ENCODE results near the gene SLC22A16. TPM values are rescaled to one million over a fixed set of nuclear protein-coding genes. Genes with fewer than 3 reads are reported as not detected.

Gene SLC22A16
- total and polyA plus RNA-seq, 2 donors (not counting 3 experiments of a cell fraction or from before 2014, with no cell fraction given) = not detected

DNA sequence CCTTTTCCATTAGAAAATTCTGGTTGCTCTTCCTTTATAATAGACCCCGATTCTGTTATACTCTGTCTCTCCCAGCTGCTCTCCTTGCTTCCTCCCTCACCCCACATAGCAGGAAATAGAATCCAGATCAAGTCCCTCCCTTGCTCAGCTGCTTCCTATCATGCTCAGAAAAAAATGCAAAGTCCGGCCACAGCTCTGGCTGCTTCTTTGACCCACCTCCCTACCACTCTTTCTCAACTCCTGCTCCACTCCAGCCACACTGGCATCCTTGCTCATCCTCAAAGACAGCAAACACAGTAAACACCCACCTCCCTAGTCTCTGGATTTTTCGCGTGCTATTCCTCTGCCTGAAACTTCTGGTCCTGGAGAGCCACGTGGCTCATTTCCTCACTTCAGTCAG lies 9.1 kb upstream of the SLC22A16 start:
- CTCF ChIA-PET = no interaction called here
- no peak for DNase-seq (ENCODE audit: low read depth, low spot score)

More for the DNA sequence above, 9.1 kb upstream of the SLC22A16 start:
- Histone ChIP-seq H3K4me1 (ENCODE audit: control insufficient read depth, extremely low read depth, insufficient read depth, low read length) (no peaks in the 10 kb centered on the region), H3K27me3 (ENCODE audit: control insufficient read depth in 2 of 2, insufficient read depth in 2 of 2, low read length in 2 of 2) (peaks cover 29 to 46% of the 10 kb centered on the region in 2 experiments), H3K27ac (ENCODE audit: insufficient read depth, low read depth, low read length) (no peak overlapping the region), H3K36me3 (ENCODE audit: control insufficient read depth in 2 of 2, extremely low read depth in 1 of 2, insufficient read depth in 2 of 2, low read length in 2 of 2) (no peaks in the 10 kb centered on the region), H4K20me1 (replicated peaks; ENCODE audit: control insufficient read depth, extremely low read depth, insufficient read depth, low read length) (no peaks in the 10 kb centered on the region), H3K4me3 (replicated peaks in 1 of 3; ENCODE audit: insufficient read depth in 1 of 3, low read depth in 1 of 3, low read length in 3 of 3) (no peak overlapping the region), H2AFZ (ENCODE audit: low read depth, low read length) (no peak overlapping the region), H3K9me3 (replicated peaks; ENCODE audit: control insufficient read depth, insufficient read depth, low read length) (no peaks in the 10 kb centered on the region), H3K9me1 (replicated peaks; ENCODE audit: control insufficient read depth, extremely low read depth, insufficient read depth, low read length) (no peaks in the 10 kb centered on the region), H3K79me2 (ENCODE audit: control insufficient read depth, insufficient read depth, low read length) (no peaks in the 10 kb centered on the region), H3K9ac (replicated peaks; ENCODE audit: extremely low read depth, insufficient read depth, low read length) (no peak overlapping the region), H3K4me2 (ENCODE audit: insufficient read depth, low read length) (no peak overlapping the region)
- POLR2A ChIA-PET = no interaction called here
- dilution Hi-C loops (cut with MboI; ENCODE audit: extremely low pct_ligation_motif_present, low sequenced_read_pairs) = no loop called here
- no peak for TF ChIP-seq JUN (IDR thresholded peaks at IDR 0.05; ENCODE audit: borderline replicate concordance, insufficient read depth, insufficient read length, low read depth)
- TF ChIP-seq GATA2 (IDR thresholded peaks at IDR 0.05; ENCODE audit: insufficient read depth, insufficient read length, low read depth, low read length) = no peak
- no peak for TF ChIP-seq EZH2 (IDR thresholded peaks at IDR 0.05; ENCODE audit: borderline replicate concordance, low read depth, low read length, severe bottlenecking)
- no peak for TF ChIP-seq POLR2A (IDR thresholded peaks at IDR 0.05; ENCODE audit: low read depth, low read length)
- no peak for TF ChIP-seq MYC (IDR thresholded peaks at IDR 0.05; ENCODE audit: low read depth, low read length)
- TF ChIP-seq POLR2AphosphoS5 (IDR thresholded peaks at IDR 0.05; ENCODE audit: insufficient read depth, low read depth, low read length) = no peak
- no peak for TF ChIP-seq FOS (IDR thresholded peaks at IDR 0.05; ENCODE audit: borderline replicate concordance, insufficient read depth, low read length)
- TF ChIP-seq, protein P1, sequence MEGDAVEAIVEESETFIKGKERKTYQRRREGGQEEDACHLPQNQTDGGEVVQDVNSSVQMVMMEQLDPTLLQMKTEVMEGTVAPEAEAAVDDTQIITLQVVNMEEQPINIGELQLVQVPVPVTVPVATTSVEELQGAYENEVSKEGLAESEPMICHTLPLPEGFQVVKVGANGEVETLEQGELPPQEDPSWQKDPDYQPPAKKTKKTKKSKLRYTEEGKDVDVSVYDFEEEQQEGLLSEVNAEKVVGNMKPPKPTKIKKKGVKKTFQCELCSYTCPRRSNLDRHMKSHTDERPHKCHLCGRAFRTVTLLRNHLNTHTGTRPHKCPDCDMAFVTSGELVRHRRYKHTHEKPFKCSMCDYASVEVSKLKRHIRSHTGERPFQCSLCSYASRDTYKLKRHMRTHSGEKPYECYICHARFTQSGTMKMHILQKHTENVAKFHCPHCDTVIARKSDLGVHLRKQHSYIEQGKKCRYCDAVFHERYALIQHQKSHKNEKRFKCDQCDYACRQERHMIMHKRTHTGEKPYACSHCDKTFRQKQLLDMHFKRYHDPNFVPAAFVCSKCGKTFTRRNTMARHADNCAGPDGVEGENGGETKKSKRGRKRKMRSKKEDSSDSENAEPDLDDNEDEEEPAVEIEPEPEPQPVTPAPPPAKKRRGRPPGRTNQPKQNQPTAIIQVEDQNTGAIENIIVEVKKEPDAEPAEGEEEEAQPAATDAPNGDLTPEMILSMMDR (IDR thresholded peaks at IDR 0.05; ENCODE audit: extremely low read depth in 1 of 2, insufficient read depth in 1 of 2, low read depth in 1 of 2, low read length in 2 of 2) = no peak
- TF ChIP-seq, protein P2, sequence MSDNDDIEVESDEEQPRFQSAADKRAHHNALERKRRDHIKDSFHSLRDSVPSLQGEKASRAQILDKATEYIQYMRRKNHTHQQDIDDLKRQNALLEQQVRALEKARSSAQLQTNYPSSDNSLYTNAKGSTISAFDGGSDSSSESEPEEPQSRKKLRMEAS (IDR thresholded peaks at IDR 0.05; ENCODE audit: insufficient read depth, insufficient read length) = no peak
- intact Hi-C loops (cut with micrococcal nuclease) = no loop called here
- BruUV-seq (replicated peaks) = no TSS peak
- no peak for FAIRE-seq
